ENCODE results near the gene FXYD5.

- TF ChIP-seq POLR2A (IDR thresholded peaks at IDR 0.05) (no peak), POLR2AphosphoS5 (IDR thresholded peaks at IDR 0.05) (no peak)
These were observed 18.3 kb upstream of the FXYD5 start for GRCh38 chr19:35136231-35136630.
